GM19238 (cell line): ENCODE results near the gene CDC6.

Experiments used
- DNase-seq: peaks from one replicate; pipeline ENCODE4 v3.0.0; 2011; ENCODE audit warnings: low spot score; ENCODE audit not compliant: insufficient read length

Gene CDC6

GRCh38 chr17:40351359-40352236 lies 63.9 kb downstream of the CDC6 start:
- DNase-seq, result no peak

GRCh38 chr17:40352237-40352778 lies 64.6 kb downstream of the CDC6 start:
- no peak for DNase-seq

DNA sequence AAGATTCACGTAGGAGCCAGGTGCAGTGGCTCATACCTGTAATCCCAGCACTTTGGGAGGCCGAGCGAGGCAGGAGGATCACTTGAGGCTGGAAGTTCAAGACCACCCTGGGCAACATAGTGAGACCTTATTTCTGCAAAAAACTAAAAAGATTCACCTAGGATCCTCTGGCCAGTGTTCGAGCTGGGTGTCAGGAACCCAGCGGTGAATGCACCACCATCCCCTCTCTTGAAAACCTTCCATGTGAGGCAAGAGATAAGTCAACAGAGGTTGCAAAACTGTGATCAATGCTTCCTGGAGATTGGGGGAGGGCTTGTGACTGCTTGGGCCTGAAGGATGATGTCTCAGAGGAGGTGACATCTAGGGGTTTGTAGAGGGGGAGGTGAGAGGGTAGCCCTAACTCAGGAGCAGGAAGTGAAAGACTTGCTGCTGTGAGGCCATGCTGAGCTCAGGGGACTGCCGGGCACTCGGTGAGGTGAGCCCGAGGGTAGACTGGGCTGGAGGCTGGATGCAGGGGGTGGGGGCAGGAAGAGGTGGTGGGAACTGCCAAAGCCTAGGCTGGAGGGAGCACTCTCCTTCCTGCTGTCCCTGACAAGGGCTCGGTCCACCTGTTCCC lies 65.2 kb downstream of the CDC6 start:
- no peak for DNase-seq
